ENCODE results near the gene SLC2A6. TPM values are rescaled to one million over a fixed set of nuclear protein-coding genes. Genes with fewer than 3 reads are reported as not detected.

Gene SLC2A6
- total and polyA plus RNA-seq, 10 of the 15 experiments (the other 5 are each of a cell fraction or from before 2014, with no cell fraction given): 1.1 to 37.9 (median 18.3) TPM

DNA sequence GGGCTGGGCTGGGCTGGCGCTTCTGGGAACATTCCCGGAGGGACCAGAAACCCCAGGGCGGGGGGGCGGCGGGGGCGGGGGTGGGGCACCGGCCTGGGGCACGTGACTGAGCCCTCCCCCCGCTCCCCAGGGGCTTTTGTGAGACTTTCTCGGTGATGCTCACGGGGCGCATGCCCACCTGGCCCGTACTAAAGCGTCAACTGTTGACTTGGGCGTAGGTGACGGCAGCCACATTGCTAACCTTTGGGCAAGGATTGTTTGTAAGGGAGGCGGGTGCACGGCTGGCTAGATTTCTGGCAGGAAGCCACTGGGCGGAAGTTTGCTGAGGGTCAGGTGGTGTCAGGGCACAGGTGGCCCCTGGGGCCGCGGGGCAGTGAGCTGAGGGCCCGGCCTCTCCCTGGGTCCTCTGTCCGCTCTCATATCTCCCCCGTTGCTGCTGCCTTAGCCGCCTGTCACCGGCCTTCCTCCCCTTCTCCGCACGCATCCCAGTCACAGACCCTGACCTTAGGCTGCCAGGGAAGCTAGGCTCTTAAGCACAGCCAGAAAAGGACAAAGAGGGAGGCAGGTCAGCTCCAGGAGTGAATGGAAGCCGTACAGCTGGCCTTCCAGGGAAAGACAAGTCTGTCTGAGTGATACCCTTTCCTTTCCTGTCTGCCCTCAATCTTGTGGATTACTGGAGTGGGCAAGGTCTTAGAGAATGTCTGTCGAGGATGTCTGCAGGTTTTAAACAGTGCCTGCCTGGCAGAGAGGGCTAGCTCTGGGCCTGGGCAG, 18.3 kb downstream of the SLC2A6 start (continued):
- TF ChIP-seq CEBPB (IDR thresholded peaks at IDR 0.05; ENCODE audit: borderline replicate concordance in 1 of 2, low read depth in 2 of 2, low read length in 2 of 2): no peak
- TF ChIP-seq PAX8 (IDR thresholded peaks at IDR 0.05): no peak
- TF ChIP-seq YY1 (IDR thresholded peaks at IDR 0.05; ENCODE audit: low read depth, low read length): no peak
- TF ChIP-seq, protein P1, sequence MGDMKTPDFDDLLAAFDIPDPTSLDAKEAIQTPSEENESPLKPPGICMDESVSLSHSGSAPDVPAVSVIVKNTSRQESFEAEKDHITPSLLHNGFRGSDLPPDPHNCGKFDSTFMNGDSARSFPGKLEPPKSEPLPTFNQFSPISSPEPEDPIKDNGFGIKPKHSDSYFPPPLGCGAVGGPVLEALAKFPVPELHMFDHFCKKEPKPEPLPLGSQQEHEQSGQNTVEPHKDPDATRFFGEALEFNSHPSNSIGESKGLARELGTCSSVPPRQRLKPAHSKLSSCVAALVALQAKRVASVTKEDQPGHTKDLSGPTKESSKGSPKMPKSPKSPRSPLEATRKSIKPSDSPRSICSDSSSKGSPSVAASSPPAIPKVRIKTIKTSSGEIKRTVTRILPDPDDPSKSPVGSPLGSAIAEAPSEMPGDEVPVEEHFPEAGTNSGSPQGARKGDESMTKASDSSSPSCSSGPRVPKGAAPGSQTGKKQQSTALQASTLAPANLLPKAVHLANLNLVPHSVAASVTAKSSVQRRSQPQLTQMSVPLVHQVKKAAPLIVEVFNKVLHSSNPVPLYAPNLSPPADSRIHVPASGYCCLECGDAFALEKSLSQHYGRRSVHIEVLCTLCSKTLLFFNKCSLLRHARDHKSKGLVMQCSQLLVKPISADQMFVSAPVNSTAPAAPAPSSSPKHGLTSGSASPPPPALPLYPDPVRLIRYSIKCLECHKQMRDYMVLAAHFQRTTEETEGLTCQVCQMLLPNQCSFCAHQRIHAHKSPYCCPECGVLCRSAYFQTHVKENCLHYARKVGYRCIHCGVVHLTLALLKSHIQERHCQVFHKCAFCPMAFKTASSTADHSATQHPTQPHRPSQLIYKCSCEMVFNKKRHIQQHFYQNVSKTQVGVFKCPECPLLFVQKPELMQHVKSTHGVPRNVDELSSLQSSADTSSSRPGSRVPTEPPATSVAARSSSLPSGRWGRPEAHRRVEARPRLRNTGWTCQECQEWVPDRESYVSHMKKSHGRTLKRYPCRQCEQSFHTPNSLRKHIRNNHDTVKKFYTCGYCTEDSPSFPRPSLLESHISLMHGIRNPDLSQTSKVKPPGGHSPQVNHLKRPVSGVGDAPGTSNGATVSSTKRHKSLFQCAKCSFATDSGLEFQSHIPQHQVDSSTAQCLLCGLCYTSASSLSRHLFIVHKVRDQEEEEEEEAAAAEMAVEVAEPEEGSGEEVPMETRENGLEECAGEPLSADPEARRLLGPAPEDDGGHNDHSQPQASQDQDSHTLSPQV (IDR thresholded peaks at IDR 0.05): no peak
- no peak for TF ChIP-seq ZBTB4 (CRISPR knock-in tag; IDR thresholded peaks at IDR 0.05)
- TF ChIP-seq EED (IDR thresholded peaks at IDR 0.05; ENCODE audit: low read depth): no peak
- no peak for TF ChIP-seq CREM (IDR thresholded peaks at IDR 0.05; ENCODE audit: low read depth)
- TF ChIP-seq, protein P2, sequence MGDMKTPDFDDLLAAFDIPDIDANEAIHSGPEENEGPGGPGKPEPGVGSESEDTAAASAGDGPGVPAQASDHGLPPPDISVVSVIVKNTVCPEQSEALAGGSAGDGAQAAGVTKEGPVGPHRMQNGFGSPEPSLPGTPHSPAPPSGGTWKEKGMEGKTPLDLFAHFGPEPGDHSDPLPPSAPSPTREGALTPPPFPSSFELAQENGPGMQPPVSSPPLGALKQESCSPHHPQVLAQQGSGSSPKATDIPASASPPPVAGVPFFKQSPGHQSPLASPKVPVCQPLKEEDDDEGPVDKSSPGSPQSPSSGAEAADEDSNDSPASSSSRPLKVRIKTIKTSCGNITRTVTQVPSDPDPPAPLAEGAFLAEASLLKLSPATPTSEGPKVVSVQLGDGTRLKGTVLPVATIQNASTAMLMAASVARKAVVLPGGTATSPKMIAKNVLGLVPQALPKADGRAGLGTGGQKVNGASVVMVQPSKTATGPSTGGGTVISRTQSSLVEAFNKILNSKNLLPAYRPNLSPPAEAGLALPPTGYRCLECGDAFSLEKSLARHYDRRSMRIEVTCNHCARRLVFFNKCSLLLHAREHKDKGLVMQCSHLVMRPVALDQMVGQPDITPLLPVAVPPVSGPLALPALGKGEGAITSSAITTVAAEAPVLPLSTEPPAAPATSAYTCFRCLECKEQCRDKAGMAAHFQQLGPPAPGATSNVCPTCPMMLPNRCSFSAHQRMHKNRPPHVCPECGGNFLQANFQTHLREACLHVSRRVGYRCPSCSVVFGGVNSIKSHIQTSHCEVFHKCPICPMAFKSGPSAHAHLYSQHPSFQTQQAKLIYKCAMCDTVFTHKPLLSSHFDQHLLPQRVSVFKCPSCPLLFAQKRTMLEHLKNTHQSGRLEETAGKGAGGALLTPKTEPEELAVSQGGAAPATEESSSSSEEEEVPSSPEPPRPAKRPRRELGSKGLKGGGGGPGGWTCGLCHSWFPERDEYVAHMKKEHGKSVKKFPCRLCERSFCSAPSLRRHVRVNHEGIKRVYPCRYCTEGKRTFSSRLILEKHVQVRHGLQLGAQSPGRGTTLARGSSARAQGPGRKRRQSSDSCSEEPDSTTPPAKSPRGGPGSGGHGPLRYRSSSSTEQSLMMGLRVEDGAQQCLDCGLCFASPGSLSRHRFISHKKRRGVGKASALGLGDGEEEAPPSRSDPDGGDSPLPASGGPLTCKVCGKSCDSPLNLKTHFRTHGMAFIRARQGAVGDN (IDR thresholded peaks at IDR 0.05): peak; percentile 72; the same call in 1 of the 2 replicates
- TF ChIP-seq PKNOX1 (IDR thresholded peaks at IDR 0.05): no peak
- TF ChIP-seq NBN (IDR thresholded peaks at IDR 0.05): 0 out of 2 replicates have a peak, but pooled peaks have one; percentile 19
- peak; percentile 32 for TF ChIP-seq USF2 (IDR thresholded peaks at IDR 0.05; ENCODE audit: borderline replicate concordance, low read depth, low read length)
- TF ChIP-seq RELB (IDR thresholded peaks at IDR 0.05; ENCODE audit: low read depth): no peak
- TF ChIP-seq LARP7 (IDR thresholded peaks at IDR 0.05): no peak
